NCI-H2196 treated with DMSO at 0.1 percent for 48 hours (cell line): ENCODE measurements around the gene HES6.
A peak's percentile ranks its signal among the peaks of the same experiment; 100 is the strongest.

ENCODE experiments used
- DNase-seq: peaks from one replicate; lab custom pipeline; 2025; ENCODE audit not compliant: unreplicated experiment; lab: John Stamatoyannopoulos, UW

Gene HES6

DNA sequence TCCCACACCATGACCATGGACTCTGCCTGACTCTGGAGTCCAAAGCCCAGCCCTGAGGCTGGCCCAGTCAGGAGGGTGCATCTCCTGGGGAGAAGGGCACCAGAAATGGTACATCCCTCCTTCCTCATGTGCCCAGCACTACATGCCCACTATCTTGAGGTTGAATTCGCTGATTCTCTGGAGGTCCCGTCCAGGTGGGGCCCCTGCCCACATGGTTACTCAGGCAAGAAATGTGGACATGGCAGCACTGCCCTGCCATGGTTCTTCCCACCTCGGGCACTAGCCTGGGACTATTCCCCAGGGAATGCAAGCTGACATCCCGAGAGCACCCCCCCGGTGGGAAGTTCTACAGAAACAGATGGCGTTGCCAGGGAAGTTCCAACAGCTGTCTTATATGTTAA, 15.3 kb upstream of the HES6 start:
- DNase-seq = no peak

DNA sequence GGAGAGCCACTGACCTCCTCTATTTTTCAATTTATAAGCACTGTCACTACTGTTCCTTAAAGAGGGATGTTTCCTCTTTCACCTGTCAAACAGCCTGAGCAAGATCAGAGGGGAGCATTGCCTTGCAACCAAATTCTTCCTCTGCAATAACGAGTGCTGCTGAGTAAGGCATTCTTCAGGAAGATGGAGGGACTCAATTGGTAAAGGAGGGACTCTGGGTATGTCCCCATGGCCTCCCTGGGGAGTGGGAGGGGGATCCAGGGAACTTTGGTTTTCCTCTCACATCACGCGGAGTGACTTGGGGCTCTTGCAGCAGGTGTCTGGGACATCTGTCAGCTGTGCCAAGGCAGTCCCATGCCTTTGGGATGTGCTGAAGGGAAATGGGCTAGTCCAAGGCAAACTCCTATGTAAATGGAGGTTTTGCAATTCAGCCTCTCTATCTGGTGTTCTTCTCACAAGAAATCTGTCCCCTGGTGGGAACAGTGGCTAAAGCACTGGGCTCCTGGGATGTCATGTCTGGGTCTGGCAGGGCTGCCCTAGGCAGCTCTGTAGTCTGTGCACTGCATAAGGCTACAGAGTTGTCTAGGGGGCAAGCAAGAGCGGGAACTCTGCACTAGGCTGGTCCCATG, 14.4 kb upstream of the HES6 start:
- no peak for DNase-seq

DNA sequence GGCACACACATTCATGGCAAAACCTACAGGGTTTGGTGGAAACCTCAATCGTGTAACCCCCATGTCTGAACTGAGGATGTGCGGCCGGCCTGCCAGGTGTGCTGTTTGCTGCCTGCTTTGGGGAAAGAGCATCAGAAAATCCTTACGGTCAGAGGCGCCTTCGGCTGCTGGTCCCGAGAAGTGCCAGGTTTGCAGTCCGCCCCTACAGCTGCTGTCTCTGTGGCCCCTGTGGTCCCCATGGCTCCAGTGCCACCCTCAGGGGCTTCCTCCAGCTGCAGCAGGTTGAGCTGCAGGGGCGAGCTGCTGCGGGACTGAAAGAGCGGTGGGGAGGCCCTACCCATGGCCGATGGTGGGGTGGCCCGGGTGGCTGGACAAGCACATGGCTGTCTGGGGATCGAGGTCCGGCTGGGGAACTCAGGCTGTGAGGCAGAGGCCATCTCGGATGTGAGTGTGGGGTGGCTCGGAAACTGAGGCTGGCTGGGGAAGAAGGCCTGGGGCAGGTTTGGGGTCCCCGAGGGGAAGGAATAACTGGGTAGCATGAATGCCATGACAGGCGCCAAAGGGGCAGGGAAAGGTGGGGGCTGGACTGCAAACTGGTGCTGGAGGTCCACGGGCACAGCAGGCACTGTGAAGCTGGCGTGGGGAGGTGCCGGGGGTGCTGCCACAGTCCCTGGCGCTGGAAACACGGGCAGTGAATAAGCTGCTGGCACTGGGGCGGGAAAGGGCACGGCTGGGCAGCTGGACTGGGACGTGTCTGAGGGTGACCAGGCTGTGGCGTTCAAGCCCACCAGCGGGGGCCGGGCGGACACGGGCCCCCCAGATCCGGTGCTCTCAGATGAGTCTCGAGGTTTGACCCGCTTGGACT, 13.2 kb upstream of the HES6 start:
- no peak for DNase-seq

DNA sequence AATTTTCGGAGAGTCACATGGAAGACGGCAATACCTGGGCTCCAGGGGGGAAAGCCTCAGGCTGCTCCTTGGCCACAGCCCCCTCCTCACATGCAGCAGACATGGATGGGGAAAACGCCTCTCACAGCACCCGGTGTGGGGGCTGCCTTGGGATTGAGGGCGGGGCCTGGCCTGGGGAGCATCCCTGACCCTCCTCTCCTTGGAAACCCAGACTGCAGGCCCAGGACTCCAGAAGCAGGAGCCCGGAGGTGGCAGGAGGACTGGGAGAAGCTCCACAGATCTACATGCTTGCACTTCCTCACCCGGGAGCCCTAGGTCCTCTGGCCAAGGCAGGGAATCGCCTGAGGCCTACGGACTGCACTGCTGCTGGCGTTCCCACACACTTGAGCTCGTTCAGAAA, 12.1 kb upstream of the HES6 start:
- DNase-seq = no peak

DNA sequence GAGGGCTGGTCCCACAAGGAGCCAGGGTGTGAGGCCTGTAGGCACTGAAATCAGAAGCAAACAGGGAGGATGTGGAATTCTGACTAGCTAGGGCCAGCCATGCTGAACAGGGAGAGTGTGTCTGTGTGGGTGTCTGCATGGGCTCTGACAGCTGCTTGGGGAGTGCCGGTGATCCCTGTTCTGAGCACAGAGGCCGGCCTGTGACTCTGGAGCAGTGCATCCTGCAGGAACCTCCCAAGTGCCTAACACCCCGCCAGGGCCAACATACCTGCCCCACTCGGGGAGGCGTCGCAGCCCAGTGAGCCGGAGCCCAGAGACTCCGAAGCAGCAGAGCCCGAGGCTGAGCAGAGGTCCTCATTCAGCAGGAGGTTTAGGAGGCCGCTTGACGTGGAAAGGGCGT, 11.5 kb upstream of the HES6 start:
- DNase-seq = no peak

DNA sequence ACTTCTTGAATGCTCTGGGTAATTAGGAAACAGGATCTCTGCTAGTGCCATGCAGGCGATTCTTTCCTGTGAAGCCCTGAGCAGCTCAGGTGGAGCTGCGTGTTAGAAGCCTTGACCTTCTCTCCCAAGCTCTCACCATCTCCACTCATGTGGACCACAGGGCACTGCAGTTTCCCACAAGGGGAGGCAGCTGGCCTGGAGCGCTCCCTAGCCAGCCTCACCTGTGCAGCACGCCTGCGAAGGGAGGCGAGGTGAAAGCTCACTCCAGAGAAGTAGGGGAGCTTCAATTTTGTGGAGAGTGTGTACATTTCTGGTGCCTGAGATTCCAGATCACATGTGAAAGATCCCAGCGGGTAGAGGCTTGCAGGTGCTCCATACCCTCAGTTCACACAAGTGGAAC, 11.1 kb upstream of the HES6 start:
- no peak for DNase-seq

DNA sequence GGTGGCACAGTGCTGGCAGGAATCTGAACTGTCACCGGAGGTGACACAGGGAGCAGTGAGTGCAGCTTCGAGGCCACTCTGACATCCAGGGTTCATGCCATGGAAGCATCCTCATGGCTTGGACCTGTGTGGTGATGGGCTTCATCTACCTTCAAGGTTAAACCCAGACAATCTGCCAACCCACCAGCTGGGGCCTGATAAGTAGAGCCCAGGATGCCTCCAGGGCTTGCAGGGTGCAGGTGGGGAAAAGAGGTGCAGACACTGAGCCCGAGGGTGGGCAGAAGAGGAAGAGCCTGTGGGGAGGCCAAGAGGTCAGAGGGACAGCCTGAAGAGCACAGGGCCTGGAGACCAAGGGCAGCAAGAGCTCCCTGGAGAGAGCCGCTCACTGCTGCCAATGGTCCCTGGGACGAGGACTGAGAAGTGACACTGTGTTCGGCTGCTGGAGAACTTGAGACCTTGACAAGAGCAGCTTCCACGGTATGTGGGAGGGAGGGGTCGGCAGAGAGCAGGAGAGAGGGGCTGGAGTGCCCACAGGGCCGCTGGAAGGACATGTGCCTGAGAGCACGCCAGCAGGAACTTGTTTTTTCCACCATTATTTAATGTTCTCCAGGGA, 8.1 kb upstream of the HES6 start:
- no peak for DNase-seq

DNA sequence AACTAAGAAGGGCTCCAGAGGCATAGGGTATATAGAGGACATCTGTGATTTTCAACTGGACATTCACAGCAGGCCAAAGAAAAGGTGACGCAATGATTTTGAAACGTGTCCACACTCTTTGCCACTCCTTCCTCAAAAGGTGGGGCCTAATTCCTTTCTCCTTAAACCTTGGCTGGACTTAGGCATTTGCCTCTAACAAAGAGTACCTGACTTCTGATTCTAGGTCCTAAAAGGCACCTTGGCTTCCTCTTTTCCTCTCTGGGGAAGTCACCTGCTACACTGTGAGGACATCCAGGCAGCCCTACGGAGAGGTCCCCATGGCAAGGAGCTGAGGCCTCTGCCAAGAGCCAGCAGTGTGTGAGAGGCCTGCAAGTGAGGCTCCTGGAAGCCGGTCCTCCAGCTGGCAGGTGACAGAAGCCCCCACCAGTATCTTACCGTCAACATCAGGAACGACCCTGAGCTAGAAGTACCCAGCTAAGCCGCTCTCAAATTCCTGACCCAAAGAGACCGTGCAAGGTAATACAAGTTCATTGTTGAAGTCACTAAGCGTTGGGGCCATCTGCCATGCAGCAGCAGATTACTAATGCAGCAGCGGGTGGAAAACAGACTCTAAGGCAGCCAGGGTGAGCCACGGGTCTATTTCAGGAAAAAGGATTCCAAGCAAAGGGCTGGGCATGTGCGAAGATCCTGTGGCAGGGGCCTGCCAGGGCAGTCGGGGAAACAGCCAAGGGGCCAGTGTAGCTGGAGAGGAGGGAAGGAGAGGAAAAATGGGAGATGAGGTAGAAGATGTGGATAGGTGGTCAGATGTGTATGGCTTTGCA, 7.4 kb upstream of the HES6 start:
- DNase-seq = no peak

DNA sequence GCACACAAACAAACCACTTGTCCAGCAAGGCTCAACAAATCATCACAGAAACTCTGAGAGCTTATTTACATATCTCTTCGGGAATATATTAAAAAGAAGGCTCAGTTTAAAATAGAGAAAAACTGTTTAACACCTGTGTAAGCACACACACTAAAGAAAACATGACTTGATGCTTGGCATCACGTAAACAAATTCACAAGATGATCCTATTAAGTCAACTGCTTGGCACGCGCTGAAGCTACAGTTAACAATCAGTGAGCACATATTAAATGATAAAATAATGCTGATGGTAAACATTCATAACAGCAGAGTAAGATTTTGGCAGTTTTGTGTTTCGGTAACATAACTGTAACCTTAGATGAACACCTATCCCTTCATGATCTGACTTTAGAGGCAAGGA, 4.3 kb upstream of the HES6 start:
- DNase-seq = no peak

DNA sequence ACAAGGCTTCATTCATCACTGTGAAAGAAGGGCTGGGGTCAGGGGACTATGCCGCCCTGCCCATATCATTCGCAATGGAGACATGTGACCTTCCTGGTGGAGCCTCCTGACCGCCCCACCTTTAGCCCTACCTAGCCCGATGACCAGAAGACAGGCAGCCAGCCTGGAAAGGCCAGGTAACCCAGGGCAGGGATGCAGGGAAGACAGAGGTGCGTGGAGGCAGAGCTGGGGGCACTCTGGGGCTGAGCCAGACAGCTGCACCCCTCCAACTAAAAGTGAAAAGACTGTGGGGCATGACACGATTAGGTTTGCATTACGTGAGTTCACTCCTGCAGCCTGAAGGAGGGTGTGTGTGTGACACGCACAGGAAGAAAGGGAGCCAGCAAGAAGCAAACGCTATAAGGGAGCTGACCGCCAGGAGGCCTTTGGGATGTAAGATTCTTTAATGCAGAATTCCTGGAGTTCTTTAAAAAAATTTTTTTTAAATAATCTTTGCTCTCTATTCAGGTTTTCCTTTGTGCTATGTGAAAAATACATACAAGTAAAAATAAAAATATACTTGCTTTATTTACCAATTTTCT, 3.7 kb upstream of the HES6 start:
- peak; percentile 32 for DNase-seq

DNA sequence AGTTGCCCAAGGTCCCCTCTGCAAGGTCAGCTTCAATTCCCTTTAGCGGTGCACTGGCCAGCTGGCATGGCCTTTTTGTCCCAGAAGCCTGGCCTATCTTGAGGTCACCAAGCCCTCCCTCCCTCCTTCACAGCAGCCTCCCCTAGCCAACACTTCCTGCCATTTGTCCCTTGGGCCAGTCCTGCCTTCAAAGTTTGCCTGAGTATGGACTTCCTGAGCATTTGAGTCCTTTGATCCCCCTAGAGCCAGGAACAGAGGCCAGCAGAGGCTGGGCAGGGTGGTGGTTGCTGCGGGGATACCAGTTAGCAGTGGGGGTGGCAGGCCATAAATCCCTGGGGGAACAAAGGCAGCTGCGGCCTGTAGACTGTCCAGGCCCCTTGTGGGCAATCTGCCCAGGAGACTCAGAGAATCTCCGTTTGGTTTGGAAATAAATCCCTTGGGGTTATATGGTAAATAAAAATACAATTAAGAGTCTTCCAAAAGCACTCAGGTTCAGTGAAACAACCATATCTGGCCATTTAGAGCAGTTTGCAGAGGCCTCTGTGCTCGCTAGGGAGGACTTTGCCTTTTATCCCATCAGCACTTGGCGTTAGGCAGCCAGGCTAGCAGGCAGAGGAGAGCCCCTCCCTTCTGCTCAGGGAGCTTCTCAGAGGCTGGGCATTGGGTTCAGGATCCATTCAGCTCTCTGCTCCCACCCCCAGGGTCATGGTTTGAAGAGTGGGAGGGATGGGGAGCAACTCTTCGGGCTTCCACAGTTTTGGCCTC, 3.1 kb upstream of the HES6 start:
- DNase-seq = peak; percentile 94

DNA sequence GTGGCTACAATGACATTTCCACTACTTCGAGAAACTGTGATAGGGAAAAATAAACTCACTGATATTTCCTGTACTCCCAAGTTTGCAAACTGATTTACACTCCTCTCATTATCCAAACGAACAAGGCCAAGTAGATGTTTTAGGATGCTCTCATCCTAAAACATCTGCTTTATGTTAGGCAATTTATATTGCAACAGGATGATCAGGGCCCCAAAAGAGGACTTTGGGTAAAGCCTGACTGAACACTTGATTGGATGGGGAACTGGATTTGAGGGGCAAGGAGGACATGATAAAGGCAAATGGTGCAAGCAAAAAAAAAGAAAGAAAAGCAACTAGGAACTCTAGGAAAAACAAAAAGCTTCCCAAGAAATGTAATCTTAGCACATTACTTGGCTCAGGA, 2.1 kb upstream of the HES6 start:
- DNase-seq = no peak

DNA sequence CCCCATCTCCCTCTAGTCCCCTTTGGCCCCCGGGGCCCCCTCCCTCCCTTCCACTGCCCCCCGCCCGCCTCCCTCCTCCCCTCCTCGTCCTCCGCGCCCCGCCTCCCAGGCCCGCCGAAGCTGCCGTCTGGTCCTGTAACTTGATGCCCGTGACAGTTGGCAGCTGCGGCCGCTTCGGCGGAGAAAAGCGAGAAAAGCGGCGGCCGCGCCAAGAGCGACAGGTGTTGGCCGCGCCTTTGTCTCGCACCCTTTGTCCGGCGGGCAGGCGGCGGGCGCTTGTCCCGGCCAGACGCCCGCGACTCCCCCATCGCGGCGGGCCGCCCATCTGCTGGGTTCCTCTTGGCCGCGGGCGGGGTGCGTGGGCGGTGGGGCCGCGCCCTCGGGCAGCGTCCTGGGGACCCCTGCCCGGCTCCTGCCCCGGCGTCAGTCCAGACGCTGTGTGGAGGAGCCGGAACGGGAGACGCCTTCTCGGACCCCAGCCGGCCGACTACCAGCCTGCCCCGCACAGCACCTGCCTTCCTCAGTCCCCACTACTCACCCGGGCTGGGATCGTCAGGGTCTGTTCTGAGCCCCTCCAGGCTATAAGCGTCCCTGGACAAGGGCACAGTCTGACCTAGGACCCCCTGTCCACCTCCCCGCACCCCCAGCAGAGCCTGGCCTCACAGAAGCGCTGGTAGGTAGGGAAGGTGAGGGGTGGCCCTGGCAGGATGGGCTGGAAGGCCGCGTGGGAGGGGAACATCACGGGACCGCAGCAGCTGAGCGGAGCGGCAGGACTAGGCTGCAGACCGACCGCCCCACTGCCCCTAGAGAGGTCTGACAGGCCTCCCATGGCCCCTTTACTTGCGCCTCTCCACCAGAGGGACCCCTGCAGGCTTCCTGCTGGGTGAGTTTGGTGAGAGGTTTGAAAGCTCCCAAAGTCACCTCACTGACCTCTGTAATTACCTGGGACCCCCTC, 1.2 kb upstream of the HES6 start:
- peak; percentile 88 for DNase-seq

DNA sequence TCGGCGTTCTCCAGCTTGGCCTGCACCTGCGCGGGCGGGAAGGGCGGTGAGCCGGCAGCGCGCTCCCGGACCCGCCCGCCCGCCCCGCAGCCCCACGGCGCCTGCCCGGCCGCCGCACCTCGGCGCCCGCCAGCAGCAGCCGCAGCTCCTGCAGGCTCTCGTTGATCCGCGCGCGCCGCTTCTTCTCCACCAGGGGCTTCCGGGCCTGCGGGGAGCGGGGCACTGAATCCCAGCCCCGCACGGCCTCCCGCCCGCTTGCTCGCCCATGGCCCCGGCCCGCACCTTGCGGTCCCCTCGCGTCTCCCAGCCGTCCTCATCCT, 335 bp downstream of the HES6 start:
- DNase-seq = no peak

DNA sequence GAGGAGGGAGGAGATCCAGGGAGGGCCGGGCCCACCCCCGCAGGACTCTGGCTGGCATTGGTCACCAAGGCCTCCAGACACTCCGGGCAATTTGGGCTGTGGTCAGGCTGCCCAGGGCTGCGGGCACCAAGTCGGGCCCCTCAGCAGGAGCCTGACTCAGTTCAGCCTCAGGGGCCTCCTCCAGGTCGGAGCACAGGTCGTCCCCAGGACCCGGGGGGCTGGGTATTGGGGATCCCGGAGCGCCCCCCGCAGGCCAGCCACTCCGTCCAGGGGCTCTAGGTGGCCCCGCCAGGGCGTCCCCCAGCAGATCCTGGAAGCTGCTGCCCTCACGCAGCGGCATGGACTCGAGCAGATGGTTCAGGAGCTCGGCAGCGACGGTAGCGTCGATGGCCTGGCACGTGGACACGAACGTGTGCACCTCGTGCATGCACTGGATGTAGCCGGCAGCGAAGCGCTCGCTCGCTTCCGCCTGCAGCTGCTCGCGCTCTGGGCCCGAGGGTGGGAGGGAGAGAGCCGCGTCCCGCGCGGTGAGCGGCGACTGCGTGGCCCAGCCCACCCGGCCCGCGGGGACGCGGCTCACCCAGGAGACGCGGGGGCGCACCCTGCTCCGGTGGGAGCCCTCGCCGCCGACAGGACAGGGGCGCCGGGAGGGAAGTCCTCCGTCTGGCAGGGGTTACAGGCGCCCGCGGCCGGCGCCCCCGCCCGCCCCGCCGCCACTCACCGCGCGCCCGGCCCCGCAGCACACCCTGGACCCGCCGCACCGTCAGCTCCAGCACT, 884 bp downstream of the HES6 start:
- DNase-seq = no peak

DNA sequence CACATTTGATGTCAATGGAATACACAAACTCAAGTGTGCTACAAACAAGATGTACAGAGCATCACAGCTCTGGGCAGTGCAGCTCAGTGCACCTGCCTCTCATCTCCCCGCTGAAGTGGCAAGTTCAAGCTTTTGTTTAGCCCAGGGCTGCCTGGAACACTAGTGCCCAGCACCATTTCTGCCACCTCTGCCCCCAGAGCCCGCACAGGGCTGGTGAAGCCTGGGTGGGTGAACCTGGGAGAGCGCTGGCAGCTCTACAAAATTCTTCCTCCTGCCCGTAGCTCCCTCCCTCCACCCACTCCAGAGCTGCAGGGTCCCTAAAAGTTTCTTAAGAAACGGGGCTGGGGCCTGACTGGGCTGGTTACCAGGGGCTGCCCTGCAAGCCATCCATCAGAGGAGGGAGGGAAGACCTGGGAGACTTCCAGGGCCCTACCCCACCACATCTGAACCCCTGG, 1.5 kb downstream of the HES6 start:
- DNase-seq = no peak

DNA sequence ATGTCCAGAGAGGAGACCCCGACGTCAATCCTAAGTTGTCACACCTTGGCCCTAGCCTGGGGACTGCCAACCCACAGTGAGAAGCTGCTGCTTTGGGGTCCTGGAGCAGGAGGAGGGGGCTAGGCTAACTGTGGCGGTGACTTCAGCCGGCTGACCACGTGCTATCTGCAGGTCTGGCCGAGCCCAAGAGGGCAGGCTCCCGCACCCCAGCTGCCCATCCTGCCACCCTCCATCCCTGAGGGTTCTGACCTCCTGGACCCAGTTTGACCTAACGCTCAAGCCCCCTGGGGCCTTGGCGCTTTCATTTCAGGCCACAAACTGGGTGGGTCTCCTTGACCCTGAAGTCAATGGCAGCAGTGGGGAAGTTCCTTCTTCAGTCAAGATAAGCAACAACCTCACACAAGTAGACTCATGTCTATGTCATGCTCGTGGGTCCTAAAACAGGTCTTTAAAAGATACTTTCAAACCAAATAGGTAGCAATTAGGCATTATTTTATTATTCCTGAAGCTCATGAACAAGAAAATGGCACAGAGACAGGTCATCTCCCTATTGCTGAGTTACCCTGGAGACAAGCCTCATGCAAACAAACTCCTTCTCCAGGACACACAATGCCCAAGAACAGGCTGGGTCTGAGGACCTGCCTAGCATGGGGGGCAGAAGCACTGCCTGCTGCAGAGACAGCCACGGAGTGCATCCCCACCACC, 2.3 kb downstream of the HES6 start:
- DNase-seq = no peak

DNA sequence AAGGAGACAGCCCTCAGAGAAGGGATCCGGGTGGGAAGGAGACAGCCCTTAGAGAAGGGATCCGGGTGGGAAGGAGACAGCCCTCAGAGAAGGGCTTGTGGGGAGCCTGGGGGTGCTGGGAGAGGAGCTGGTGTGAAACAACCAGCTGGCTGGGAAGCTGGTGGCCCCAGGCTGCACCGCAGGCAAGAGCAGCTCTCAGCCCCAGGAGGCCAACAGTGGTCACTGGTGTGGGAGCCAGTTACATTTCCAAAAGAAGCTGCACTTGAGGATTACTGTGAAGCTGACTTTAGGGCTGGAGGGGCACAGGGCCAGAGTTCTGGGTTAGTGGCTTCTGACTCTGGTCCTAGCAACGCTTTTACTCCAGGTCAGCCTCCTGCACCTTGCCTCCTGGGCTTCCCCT, 3.3 kb downstream of the HES6 start:
- DNase-seq = no peak
